ENCODE measurements around the gene FEV. TPM values are rescaled to one million over a fixed set of nuclear protein-coding genes. Genes with fewer than 3 reads are reported as not detected.

The FEV gene
- total RNA-seq, 1 donor from 2014 or later: not detected

DNA sequence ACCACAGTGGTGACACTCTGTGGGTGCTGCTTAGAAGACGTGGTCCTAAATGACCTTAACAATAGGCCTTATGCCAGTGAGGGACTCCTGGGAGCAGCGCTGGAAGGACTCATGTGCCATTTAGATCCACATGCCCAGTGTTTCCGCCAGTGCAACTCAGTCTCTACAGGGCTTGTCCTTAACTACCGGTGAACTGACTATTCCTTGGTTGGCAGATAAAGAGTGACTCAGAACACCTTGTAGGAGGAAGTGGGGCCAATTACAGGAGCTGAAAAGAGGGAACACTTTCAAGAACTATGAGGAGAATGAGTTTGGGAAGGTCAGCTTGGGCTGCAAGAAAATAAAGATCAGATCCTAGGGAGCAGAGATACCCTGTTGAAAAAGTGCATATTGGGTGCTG, 27.3 kb downstream of the FEV start:
- Histone ChIP-seq H3K36me3 (no peaks in the 10 kb centered on the region), H3K4me3 (no peak overlapping the region), H3K27ac (no peak overlapping the region), H3K27me3 (peaks cover 30% of the 10 kb centered on the region), H3K4me1 (peaks cover 0 to 5% of the 10 kb centered on the region in 2 donors), H3K9me3 (no peaks in the 10 kb centered on the region)
- DNase-seq (ENCODE audit: low spot score in 2 of 2): no peak
- TF ChIP-seq, protein P1, sequence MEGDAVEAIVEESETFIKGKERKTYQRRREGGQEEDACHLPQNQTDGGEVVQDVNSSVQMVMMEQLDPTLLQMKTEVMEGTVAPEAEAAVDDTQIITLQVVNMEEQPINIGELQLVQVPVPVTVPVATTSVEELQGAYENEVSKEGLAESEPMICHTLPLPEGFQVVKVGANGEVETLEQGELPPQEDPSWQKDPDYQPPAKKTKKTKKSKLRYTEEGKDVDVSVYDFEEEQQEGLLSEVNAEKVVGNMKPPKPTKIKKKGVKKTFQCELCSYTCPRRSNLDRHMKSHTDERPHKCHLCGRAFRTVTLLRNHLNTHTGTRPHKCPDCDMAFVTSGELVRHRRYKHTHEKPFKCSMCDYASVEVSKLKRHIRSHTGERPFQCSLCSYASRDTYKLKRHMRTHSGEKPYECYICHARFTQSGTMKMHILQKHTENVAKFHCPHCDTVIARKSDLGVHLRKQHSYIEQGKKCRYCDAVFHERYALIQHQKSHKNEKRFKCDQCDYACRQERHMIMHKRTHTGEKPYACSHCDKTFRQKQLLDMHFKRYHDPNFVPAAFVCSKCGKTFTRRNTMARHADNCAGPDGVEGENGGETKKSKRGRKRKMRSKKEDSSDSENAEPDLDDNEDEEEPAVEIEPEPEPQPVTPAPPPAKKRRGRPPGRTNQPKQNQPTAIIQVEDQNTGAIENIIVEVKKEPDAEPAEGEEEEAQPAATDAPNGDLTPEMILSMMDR (IDR thresholded peaks at IDR 0.05): no peak
- intact Hi-C loops (cut with DNase I): no loop called here

DNA sequence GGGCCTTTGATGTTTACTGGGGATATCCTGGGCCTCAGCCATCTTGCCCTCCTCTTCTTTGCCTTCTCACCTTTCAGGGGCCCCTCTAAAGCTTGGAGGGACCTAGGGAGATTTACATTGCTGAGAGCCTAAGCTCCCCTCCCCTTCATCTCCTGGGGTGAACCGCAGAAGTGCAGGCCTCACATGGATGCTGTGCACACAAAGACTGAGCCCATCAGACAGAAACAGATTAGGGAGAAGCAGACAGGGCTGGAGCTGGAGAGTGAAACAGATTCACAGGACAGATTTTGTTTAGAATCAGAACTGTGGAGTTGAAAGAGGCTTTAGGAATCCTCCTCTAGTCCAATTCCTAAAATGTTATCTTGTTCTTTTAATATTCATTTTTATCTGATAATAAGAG, 28.9 kb downstream of the FEV start:
- Histone ChIP-seq H3K36me3 (no peaks in the 10 kb centered on the region), H3K27ac (no peak overlapping the region), H3K27me3 (peaks cover 16% of the 10 kb centered on the region), H3K9me3 (no peaks in the 10 kb centered on the region), H3K4me1 (peaks cover 0 to 5% of the 10 kb centered on the region in 2 donors), H3K4me3 (no peak overlapping the region)
- intact Hi-C loops (cut with DNase I): no loop called here
- TF ChIP-seq, protein P1 (IDR thresholded peaks at IDR 0.05): no peak
- DNase-seq (ENCODE audit: low spot score in 2 of 2): no peak

DNA sequence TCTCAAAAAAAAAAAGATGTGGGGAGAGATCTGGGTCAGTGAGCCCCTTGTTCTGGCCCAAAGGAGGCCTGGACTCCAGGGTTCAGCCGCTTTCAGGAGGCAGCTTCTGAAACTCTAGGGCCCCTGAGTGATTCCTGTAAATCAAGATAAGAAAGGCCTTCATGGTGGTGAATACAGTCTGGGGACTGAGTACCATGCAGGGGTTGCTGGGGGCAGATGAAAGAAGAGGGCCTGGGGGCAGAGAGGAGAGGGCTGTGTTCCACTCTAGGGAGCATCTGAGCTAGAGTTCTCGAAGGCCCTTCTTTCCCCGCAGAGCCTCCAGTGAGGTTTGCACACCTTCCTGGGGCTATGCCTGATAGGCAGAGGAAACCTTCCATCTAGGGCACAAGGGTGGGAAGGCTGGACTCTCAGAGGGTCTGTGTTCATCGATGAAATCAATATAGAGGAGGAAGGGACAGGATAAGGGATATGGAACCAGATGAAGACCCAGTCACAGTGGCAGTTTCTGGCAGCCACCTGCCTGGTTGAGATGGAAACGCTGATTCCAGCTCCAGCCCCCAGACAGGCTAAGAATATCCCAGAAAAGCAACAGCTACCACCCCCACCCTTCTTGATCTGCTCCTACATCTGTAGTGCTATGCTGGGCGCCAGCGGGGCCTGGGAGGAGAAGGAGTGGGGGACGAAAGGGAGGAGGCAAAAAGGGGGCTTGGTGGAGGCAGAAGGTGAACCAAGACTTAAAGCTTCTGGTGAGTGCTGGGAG, 30.3 kb downstream of the FEV start:
- Histone ChIP-seq H3K9me3 (no peaks in the 10 kb centered on the region), H3K4me1 (peaks cover 0 to 2% of the 10 kb centered on the region in 2 donors), H3K36me3 (no peaks in the 10 kb centered on the region), H3K27ac (no peak overlapping the region), H3K4me3 (no peak overlapping the region), H3K27me3 (peaks cover 4% of the 10 kb centered on the region)
- DNase-seq (ENCODE audit: low spot score in 2 of 2): no peak
- TF ChIP-seq, protein P1 (IDR thresholded peaks at IDR 0.05): no peak
- intact Hi-C loops (cut with DNase I): no loop called here

DNA sequence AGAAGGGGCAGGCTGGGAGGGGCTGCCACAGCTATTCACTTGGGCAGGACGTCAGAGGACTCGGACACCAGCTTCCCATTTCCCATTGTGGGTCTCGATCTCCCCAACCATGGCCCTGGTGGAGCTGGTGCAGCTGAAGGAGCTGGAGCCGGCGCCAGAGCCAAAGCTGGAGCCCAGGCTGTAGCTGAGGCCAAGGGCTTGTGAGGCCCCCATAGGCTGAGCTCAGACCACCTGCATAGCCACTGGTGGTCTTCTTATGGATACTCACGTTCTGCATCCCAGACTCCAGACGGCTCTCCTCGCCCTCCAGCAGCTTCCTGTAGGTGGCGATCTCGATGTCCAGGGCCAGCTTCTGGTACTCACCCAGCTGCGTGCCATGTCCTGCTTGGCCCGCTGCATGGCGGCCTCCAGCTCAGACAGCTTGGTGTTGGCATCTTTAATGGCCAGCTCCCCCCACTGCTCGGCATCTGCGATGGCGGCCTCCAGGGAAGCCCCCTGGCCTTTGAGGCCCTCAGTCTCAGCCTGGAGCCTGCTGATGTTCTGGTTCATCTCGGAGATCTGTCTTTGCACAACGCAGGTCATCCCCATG, 31.5 kb downstream of the FEV start:
- H3K36me3 ChIP-seq: no peaks in the 10 kb centered on the region
- H3K4me3 ChIP-seq: no peak overlapping the region
- no peaks in the 10 kb centered on the region for H3K4me1 ChIP-seq
- no peaks in the 10 kb centered on the region for H3K9me3 ChIP-seq
- TF ChIP-seq, protein P1 (IDR thresholded peaks at IDR 0.05): no peak
- no peaks in the 10 kb centered on the region for H3K27me3 ChIP-seq
- H3K27ac ChIP-seq: no peak overlapping the region
- intact Hi-C loops (cut with DNase I): no loop called here
- DNase-seq (ENCODE audit: low spot score in 2 of 2): no peak

DNA sequence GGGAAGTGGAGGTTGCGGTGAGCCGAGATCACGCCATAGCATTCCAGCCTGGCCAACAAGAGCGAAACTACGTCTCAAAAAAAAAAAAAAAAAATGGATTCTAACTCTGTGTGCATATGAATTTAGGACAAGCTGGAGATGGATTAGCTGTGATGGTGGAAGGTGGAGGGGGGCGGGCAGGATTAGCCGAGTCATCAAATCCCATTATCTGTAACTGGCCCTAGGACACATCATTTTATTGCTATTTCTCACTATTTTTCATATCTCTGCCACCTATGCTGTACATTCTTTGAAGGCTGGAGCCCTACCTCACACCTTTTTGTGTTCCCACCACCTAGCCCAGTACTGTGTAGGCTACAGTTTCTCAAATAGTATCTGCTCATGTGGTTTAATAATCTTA, 32.8 kb downstream of the FEV start:
- Histone ChIP-seq H3K27ac (no peak overlapping the region), H3K4me1 (no peaks in the 10 kb centered on the region), H3K4me3 (no peak overlapping the region), H3K27me3 (no peaks in the 10 kb centered on the region), H3K9me3 (no peaks in the 10 kb centered on the region), H3K36me3 (no peaks in the 10 kb centered on the region)
- TF ChIP-seq, protein P1 (IDR thresholded peaks at IDR 0.05): no peak
- intact Hi-C loops (cut with DNase I): no loop called here
- DNase-seq (ENCODE audit: low spot score in 2 of 2): no peak

Measured in ascending aorta (tissue), 2 donors.